Suprapubic skin (tissue), 2 donors: ENCODE results near the gene FAM187B.

Source experiments
- EP300 ChIP-seq: sonication (generic); formaldehyde crosslinking; IDR thresholded peaks from one replicate; pipeline ENCODE4 v1.6.1; 2017; ENCODE audit warnings: antibody characterized with exemption
- POLR2A ChIP-seq, 2 donors: fragments of 450-650 bp; IDR thresholded peaks; one replicate each; pipeline ENCODE4 v1.6.1; 2017; ENCODE audit warnings: antibody characterized with exemption in 2 of 2, mild to moderate bottlenecking in 2 of 2, moderate library complexity in 2 of 2

DNA sequence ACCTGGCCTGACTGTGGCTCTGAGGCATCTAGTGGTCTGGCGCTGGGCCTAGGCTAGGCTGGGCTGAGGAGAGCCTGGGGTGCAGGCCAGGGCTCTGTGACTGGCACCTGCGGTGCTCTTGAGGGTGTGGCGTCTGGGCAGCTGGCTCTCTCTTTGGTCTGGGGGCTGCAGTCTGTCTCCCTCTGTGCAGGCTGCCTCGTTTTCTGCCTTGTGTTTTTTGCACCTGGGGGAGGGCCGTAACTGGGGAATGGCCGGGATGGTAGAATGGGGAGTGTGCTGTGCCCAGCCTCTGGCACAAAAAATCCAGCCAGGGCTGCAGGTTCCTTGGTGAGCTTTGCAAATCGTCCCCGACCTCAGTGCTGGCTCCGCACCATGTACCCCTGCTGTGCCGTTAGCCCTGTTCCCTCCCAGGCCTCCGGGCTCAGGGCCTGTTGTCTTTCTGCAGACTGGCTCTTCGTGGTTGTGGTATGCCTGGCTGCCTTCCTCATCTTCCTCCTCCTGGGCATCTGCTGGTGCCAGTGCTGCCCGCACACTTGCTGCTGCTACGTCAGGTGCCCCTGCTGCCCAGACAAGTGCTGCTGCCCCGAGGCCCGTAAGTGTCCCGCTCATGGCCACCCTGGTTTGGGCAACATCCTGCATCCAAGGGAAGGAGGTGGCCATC, 33.7 kb upstream of the FAM187B start:
- no peak for TF ChIP-seq POLR2A (IDR thresholded peaks at IDR 0.05)
- no peak for TF ChIP-seq EP300
